ENCODE results near the gene ANKRD23.

The ANKRD23 gene

GRCh38 chr2:96870626-96871255 is 26.9 kb upstream of the ANKRD23 start:
- Mint-ChIP-seq H3K4me3 (peak overlapping the region; percentile 86), H3K36me3 (ENCODE audit: low read depth) (peaks cover 12% of the 10 kb centered on the region), H3K9me3 (no peaks in the 10 kb centered on the region), H3K27me3 (ENCODE audit: low read depth) (peaks cover 11% of the 10 kb centered on the region), H3K4me1 (ENCODE audit: low read depth) (peaks cover 19% of the 10 kb centered on the region), H3K27ac (peak overlapping the region; percentile 90)
- DNase-seq (ENCODE audit: low spot score), result peak; percentile 52

DNA sequence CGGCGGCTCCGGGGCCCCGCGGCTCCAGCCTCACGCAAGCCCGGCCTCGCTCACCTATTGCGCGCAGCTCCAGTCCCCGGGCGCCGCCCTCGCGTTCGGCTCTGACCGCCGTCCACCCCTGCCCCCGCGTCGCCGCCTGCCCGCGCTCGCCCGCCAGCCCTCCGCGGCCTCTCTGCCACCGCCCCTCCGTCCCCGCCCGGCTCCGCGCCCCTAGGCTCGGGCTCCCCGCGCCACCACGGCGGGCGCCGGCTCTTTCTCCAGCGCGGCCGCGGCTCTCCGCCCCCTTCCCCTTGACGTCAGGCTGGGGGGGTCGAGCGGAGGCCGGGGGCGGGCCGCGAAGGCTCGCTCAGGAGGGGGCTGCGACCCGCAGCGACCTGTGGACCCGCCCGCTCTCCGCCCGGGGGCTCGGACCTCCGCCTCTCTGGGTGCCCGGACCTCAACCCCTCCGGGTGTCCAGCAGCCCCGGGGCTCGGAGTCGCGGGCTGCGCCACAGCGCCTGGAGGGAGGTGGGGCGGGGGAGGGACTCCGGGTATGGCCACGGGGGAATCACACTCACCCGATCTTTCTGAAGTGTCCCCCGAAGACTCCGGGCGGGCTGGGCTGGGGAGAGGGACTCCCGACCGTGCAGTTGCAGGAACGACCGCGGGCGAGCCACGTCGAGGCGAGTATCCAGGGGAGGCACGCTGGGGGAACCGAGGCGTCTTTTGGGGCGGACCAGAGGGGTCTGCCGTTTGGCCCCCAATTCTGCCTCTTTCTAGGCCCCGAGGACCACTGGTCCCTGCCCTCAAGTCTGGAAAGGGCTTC is 26.2 kb upstream of the ANKRD23 start, which contains the start of gene SEMA4C:
SEMA4C (minus strand) TSS at position 259 of the 804 bp plus-strand sequence. CDS start 2,194 bp downstream, outside the sequence.
- peak; percentile 56 for DNase-seq (ENCODE audit: low spot score)
- peaks cover 18% of the 10 kb centered on the region for H3K4me1 Mint-ChIP-seq (ENCODE audit: low read depth)

DNA sequence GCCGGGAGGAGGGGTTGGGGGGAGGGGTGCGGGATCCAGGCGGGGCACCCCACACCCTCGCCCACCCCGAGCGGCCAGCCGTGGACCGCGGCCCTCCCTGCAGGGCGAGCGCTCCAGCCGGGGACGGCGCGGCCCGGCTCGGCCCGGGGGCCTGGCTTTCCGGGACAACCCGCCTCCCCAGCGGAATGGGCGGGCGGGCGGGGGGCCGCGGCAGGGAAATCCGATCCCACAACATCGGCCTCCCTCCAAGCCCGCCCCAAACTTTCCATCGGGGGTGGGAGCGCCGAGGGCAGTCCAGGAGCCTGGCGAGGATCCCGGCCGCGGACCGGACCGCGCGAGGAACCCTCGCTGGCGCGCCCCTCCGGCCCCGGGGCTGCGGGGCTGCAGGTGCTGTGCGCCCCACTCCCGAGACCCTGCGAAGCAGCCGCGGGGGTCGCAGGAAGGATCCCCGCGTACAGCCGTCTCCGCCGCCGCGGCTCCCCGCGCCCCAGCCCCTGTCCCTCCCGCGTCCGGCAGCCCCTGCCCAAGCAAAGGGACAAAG is 25.5 kb upstream of the ANKRD23 start:
- Mint-ChIP-seq H3K36me3 (ENCODE audit: low read depth) (peaks cover 21% of the 10 kb centered on the region), H3K27me3 (ENCODE audit: low read depth) (peaks cover 11% of the 10 kb centered on the region), H3K27ac (no peak overlapping the region), H3K4me3 (no peak overlapping the region), H3K9me3 (no peaks in the 10 kb centered on the region), H3K4me1 (ENCODE audit: low read depth) (peaks cover 18% of the 10 kb centered on the region)
- DNase-seq (ENCODE audit: low spot score), result no peak

More for the DNA sequence above, 26.2 kb upstream of the ANKRD23 start, which contains the start of gene SEMA4C:
- Mint-ChIP-seq H3K27me3 (ENCODE audit: low read depth) (peaks cover 11% of the 10 kb centered on the region), H3K36me3 (ENCODE audit: low read depth) (peaks cover 19% of the 10 kb centered on the region), H3K9me3 (no peaks in the 10 kb centered on the region), H3K4me3 (peak within 1 kb of the TSS; percentile 86), H3K27ac (peak within 1 kb of the TSS; percentile 90)

DNA sequence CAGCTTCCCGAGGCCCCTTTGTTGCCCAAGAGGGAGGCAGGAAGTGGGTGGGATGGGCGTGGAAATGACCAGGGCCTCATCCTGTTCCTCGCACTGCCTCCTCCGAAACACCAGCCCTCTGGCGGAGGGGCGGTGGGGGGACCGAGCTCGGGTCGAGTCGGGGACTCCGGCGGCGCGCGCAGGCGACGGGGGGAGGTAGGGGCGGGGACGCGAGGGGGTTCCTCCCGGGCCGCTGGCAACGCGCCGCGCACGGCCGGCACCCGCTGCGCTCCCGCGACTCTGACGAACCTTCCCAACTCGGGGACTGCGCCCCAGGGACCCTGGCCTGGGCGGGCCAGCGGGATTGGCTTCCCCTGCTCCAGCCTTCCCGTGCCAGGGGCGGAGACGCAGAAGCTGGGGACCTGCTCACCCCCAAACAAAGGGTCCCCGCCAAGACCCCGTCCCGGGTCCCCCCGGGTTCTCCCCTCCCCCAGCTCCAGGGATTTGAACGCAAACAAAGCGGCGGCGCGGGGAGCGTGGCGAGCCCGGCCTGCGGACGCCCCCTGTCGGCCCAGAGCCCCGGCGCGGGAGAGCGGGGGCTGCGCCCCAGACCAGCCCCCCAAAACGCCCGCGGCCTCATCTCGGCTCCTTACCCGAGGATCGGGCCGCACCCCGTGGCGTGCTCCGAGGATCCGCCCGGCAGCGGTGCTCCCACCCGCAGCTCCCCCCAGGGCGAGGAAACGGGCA is 24.9 kb upstream of the ANKRD23 start:
- peak; percentile 77 for DNase-seq (ENCODE audit: low spot score)
- H3K4me1 Mint-ChIP-seq (ENCODE audit: low read depth), result peaks cover 18% of the 10 kb centered on the region
- H3K27ac Mint-ChIP-seq, result peak overlapping the region; percentile 80
- H3K36me3 Mint-ChIP-seq (ENCODE audit: low read depth), result peaks cover 21% of the 10 kb centered on the region
- H3K9me3 Mint-ChIP-seq, result no peaks in the 10 kb centered on the region
- H3K4me3 Mint-ChIP-seq, result peak overlapping the region; percentile 85
- H3K27me3 Mint-ChIP-seq (ENCODE audit: low read depth), result peaks cover 11% of the 10 kb centered on the region

DNA sequence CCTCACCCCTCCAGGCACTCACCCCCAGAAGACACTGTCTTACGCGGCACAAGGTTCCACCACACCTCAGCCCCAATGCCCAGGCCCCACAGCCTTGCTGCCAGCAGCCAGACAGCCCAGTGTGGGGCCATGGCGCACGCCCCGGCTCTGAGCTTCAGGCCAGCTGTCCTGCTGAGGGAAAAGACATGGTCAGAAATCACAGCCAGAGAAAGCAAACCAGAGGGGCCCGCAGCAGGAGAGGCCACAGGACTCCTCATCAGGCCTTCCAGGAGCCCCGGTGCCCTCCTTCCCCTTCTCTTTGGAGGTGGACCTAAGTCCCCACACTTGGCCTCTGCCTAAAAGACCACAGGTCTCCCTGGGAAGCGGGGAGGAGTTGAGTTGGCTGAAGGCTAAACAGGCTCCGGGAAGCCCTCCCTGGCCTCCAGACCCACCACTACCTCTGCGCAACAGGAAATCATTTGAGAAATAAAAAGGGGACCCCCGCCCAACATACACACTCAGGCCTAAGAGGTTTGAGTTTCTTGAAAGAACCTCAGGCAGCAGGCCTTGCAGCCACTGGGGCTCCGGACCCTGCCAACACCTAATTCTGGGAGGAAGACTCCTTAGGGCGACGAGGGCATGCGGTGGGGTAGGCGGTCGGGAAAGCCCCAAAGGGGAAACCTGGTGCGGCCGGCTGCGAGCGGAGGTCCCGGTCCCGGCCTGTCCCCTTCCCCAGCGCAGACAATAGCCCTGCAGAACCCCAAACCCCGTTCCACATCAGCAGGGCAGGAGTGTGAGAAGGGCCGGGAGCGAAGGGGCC is 24.1 kb upstream of the ANKRD23 start:
- Mint-ChIP-seq H3K27ac (peak overlapping the region; percentile 80), H3K36me3 (ENCODE audit: low read depth) (peaks cover 26% of the 10 kb centered on the region), H3K27me3 (ENCODE audit: low read depth) (peaks cover 11% of the 10 kb centered on the region), H3K4me3 (peak overlapping the region; percentile 85), H3K4me1 (ENCODE audit: low read depth) (peaks cover 20% of the 10 kb centered on the region), H3K9me3 (no peaks in the 10 kb centered on the region)
- no peak for DNase-seq (ENCODE audit: low spot score)

DNA sequence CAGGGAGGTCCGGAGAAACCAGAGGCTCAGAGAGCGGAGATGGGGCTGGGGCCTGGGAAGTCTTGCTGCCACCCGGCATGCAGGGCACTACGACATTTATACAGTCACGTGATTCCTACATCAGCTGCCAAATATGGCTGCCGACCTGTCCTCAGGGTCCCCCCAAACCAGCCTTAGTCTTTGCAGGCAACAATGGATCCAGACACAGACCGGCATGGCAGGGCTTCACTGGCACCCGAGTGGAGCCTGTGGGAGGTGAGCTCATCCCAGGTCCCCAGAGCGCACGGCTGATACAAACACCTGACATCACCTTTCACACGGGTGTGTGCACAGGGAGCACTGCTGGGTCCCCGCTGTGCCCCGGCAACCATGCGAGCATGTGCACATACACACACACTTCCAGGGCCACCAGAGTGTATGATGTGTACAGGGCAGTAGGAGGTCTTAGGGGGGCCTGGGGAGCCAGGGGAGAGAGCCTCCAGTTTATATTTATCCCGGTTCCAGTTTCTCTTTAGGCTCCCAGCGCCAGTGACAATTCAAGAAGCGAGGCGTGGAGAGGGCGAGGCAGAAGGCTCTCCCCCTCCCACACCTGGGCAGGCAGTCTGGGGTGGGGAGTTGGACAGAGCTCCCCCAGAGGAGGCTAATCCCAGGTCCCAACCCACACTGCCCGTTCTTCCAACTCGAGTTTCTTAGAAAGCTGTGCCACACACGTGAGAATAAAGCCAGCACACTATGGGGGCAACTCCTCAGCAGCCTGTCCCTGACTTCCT is 23.4 kb upstream of the ANKRD23 start:
- Mint-ChIP-seq H3K4me3 (peak overlapping the region; percentile 85), H3K27ac (peak overlapping the region; percentile 76), H3K9me3 (no peaks in the 10 kb centered on the region), H3K27me3 (ENCODE audit: low read depth) (peaks cover 11% of the 10 kb centered on the region), H3K36me3 (ENCODE audit: low read depth) (peaks cover 28% of the 10 kb centered on the region), H3K4me1 (ENCODE audit: low read depth) (peaks cover 20% of the 10 kb centered on the region)
- DNase-seq (ENCODE audit: low spot score), result no peak

- Mint-ChIP-seq H3K9me3 (no peaks in the 10 kb centered on the region), H3K4me3 (peak overlapping the region; percentile 55), H3K27ac (peak overlapping the region; percentile 11), H3K27me3 (ENCODE audit: low read depth) (peaks cover 11% of the 10 kb centered on the region), H3K4me1 (ENCODE audit: low read depth) (peaks cover 20% of the 10 kb centered on the region), H3K36me3 (ENCODE audit: low read depth) (peaks cover 29% of the 10 kb centered on the region)
- no peak for DNase-seq (ENCODE audit: low spot score)
Observed at GRCh38 chr2:96866586-96866985, 22.8 kb upstream of the ANKRD23 start.

DNA sequence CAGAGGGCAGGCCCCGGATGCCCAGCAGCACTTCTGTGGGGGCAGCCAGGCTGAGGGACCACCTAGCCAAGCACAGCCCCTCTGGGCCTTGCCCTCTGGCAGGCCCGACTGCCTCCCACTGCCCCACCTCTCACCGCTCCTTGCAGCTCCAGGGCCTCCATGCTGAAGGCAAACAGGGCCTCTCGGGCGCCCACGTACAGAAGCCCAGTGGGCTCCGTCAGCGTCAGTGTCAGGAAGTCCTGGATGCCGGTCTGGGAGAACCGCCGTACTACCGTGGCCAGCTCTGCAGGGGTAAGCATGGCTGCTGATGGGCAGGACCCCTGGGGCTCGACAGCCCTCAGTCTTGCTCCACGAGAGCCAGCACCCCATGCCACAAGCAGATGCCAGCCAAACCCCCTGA is 22.3 kb upstream of the ANKRD23 start:
- peaks cover 8% of the 10 kb centered on the region for H3K27me3 Mint-ChIP-seq (ENCODE audit: low read depth)
- DNase-seq (ENCODE audit: low spot score), result no peak
- no peak overlapping the region for H3K4me3 Mint-ChIP-seq
- no peaks in the 10 kb centered on the region for H3K9me3 Mint-ChIP-seq
- H3K4me1 Mint-ChIP-seq (ENCODE audit: low read depth), result peaks cover 17% of the 10 kb centered on the region
- peaks cover 33% of the 10 kb centered on the region for H3K36me3 Mint-ChIP-seq (ENCODE audit: low read depth)
- H3K27ac Mint-ChIP-seq, result no peak overlapping the region

GRCh38 chr2:96865654-96866053 is 21.8 kb upstream of the ANKRD23 start:
- DNase-seq (ENCODE audit: low spot score), result no peak
- no peaks in the 10 kb centered on the region for H3K9me3 Mint-ChIP-seq
- H3K36me3 Mint-ChIP-seq (ENCODE audit: low read depth), result peaks cover 33% of the 10 kb centered on the region
- H3K4me3 Mint-ChIP-seq, result peak overlapping the region; percentile 15
- H3K4me1 Mint-ChIP-seq (ENCODE audit: low read depth), result peaks cover 13% of the 10 kb centered on the region
- peaks cover 3% of the 10 kb centered on the region for H3K27me3 Mint-ChIP-seq (ENCODE audit: low read depth)
- no peak overlapping the region for H3K27ac Mint-ChIP-seq

GRCh38 chr2:96864343-96865091 is 20.7 kb upstream of the ANKRD23 start:
- peaks cover 15% of the 10 kb centered on the region for H3K4me1 Mint-ChIP-seq (ENCODE audit: low read depth)
- H3K9me3 Mint-ChIP-seq, result no peaks in the 10 kb centered on the region
- H3K27me3 Mint-ChIP-seq (ENCODE audit: low read depth), result no peaks in the 10 kb centered on the region
- no peak for DNase-seq (ENCODE audit: low spot score)
- no peak overlapping the region for H3K27ac Mint-ChIP-seq
- peaks cover 37% of the 10 kb centered on the region for H3K36me3 Mint-ChIP-seq (ENCODE audit: low read depth)
- no peak overlapping the region for H3K4me3 Mint-ChIP-seq

GRCh38 chr2:96863575-96864342 is 19.9 kb upstream of the ANKRD23 start:
- peaks cover 22% of the 10 kb centered on the region for H3K4me1 Mint-ChIP-seq (ENCODE audit: low read depth)
- H3K27me3 Mint-ChIP-seq (ENCODE audit: low read depth), result no peaks in the 10 kb centered on the region

More at GRCh38 chr2:96863575-96864342, 19.9 kb upstream of the ANKRD23 start:
- Mint-ChIP-seq H3K36me3 (ENCODE audit: low read depth) (peaks cover 37% of the 10 kb centered on the region), H3K27ac (no peak overlapping the region), H3K9me3 (no peaks in the 10 kb centered on the region), H3K4me3 (no peak overlapping the region)
- no peak for DNase-seq (ENCODE audit: low spot score)

Data from T-helper 2 cell treated with Interferon-gamma antibody and Interleukin-4, amounts not matched to agents 5 μg/mL and 100 μg/mL, for 36 hours (primary cell).